ENCODE data around the gene ZNF567.
"Not testable (repeated sequence)": the region's sequence is repeated elsewhere in the genome, so short reads cannot be mapped to it uniquely, and the experiment has no call there.

Gene ZNF567

GRCh38 chr19:36687214-36688056 is at the start of gene ZNF567:
Gene ZNF567, plus strand, starts transcription at chr19:36687612. Its CDS starts 7,256 bp downstream, at chr19:36694868.
- peak; percentile 92 to 97 (median 94) for DNase-seq

DNA sequence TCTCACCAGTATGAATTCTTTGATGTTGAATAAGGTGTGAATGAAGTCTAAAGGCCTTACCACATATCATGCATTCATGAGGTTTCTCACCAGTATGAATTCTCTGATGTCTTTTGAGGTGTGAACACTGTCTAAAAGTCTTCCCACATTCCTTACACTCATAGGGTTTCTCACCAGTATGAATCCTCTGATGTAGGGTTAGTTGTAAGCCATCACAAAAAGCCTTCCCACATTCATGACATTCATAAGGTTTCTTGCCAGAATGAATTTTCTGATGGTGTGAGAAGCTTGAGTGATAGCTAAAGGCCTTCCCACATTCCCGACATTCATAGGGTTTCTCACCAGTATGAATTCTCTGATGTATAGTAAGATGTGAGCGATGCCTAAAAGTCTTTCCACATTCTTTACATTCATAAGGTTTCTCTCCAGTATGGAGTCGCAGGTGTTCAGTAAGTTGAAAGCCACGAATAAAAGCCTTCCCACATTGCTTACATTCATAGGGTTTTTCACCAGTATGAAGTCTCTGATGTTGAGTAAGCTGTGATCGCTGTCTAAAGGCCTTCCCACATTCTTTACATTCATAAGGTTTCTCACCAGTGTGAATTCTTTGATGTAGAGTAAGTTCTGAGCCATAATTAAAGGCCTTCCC is 48.4 kb upstream of the ZNF567 start:
- no peak for DNase-seq

- DNase-seq: no peak
These were observed 40.7 kb upstream of the ZNF567 start for GRCh38 chr19:36646746-36647145.

- no peak for DNase-seq
These were observed 34.5 kb upstream of the ZNF567 start for GRCh38 chr19:36652958-36653357.

GRCh38 chr19:36665832-36666231 is 21.6 kb upstream of the ZNF567 start:
- no peak for DNase-seq

DNA sequence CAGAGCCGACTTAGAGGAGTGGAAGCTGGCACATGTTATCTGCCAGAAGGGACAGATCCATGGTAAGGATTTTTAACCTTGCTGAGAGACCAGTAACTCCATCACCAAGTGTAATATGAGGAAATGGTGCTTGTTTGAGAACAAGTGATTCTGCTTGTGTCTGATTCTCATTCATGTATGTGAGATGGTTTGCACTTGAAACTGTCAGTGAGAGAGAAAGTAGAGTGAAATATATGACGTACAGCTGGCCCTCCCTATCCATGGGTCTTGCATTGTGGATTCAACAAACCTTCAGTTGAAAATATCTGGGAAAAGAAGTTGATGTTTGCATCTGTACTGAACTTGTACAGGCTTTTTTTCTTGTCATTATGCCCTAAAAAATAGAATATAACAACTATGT is 18.8 kb upstream of the ZNF567 start:
- no peak for DNase-seq

GRCh38 chr19:36672368-36672767 is 15.0 kb upstream of the ZNF567 start:
- DNase-seq: no peak

DNA sequence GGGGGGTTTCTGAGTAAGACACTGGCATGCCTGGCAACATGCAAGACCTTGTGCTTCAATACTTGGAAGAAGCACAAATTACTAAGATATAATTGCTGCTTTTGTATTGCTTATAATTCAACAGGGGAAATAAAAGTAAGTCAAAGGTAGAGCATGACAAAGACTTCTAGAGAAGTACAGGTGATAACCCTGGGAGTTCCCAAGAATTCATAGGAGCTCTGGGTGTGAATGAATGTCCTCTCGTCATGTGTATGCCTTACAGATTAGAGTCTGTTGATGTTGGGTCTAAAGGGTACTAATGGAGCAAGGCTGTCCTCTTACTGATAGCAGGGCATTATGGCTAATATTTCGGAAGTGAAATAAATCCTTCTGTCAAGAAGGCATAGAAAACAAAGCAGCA is 13.2 kb upstream of the ZNF567 start:
- no peak for DNase-seq

- DNase-seq: no peak
These were observed 8.0 kb upstream of the ZNF567 start for GRCh38 chr19:36679455-36679854.

DNA sequence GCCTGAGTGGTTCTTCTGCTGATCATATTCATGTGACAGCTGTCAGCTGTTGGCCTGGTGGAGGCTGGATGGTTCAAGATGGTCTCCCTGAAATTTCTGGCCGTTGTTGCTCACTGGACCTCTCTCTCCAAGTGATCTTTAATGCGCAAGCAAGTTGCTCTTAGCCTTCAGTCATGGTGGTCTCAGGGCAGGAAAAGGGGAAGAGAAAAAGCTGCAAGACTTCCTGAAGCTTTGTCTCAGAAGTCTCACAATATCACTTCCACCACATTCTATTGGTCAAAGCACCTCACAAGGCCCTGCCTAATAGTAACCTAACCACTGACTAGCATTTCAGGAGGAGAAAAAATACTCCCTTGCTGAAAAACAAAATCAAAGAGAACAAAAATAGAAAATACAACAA is 1.6 kb upstream of the ZNF567 start:
- no peak for DNase-seq

- DNase-seq: no peak
These were observed 823 bp upstream of the ZNF567 start for GRCh38 chr19:36686365-36687213.

DNA sequence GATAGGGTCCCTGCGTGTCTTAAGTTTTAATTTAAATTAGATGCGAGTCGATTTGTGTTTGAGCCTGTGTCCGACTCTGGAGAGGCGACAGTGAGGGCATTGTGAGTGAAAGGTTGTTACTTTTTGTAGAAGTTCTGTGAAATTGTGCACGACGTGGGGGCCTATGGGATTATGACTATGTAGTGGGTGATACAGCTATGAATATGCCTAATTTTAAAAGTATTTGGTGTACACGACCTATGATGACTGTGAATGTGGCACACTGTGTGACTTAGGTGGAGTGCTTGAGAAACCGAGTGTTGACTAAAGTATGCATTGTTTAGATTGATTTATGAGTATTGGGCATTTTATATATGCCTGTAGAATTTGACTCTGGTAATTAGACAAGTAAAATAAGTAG is 646 bp downstream of the ZNF567 start:
- DNase-seq: no peak

DNA sequence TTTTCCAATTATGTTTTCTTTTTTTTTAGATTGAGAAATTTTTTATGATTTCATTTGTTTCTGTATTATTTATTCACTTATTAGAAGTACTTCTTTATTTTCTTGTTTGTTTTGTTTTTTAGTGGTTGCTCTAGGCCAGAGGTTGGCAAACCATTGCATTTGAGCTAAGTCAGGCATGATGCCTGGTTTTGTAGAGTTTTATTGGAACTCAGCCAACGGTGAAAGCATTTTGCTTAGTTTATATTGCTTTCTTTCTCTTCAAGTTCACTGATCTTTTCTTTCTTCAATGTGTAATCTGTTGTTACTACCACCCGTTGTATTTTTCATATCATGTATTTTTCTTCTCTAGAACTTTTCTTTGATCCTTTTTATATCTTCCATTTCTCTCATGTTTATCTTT is 19.7 kb downstream of the ZNF567 start:
- DNase-seq: no peak

GRCh38 chr19:36709423-36709822 is 22.0 kb downstream of the ZNF567 start:
- no peak for DNase-seq

DNA sequence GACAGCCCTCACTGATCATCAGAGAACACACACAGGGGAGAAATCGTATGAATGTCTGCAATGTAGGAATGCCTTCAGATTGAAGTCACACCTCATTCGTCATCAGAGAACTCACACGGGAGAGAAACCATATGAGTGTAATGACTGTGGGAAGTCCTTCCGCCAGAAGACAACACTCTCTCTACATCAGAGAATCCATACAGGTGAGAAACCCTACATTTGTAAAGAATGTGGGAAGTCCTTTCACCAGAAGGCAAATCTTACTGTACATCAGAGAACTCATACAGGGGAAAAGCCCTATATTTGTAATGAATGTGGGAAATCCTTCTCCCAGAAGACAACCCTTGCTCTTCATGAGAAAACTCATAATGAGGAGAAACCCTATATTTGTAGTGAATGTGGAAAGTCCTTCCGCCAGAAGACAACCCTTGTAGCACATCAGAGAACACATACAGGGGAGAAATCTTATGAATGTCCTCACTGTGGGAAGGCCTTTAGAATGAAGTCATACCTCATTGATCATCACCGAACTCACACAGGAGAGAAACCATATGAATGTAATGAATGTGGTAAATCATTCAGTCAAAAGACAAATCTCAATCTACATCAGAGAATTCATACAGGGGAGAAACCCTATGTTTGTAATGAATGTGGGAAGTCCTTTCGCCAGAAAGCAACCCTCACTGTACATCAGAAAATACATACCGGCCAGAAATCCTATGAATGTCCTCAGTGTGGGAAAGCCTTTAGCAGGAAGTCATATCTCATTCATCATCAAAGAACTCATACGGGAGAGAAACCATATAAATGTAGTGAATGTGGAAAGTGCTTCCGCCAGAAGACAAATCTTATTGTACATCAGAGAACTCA is 32.5 kb downstream of the ZNF567 start:
- DNase-seq: no peak

GRCh38 chr19:36736166-36736565 is 48.8 kb downstream of the ZNF567 start:
- not testable (repeated sequence) for DNase-seq

DNA sequence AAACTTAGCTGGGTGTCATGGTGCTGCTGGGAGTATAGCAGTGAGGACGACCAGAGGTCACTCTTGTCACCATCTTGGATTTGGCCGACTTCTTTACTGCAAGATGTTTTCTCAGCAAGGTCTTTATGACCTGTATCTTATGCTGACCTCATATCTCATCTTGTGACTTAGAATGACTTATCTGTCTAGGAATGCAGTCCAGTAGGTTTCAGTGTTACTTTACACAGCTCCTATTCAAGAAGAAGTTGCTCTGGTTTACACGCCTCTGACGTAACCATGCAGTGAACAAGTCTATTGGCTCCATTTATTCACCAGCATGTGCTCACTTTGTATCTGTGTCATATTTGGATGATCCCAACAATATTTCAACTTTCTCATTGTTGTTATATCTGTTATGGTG is 58.5 kb downstream of the ZNF567 start:
- DNase-seq: no peak

- no peak for DNase-seq
These were observed 60.3 kb downstream of the ZNF567 start for GRCh38 chr19:36747750-36748149.

DNA sequence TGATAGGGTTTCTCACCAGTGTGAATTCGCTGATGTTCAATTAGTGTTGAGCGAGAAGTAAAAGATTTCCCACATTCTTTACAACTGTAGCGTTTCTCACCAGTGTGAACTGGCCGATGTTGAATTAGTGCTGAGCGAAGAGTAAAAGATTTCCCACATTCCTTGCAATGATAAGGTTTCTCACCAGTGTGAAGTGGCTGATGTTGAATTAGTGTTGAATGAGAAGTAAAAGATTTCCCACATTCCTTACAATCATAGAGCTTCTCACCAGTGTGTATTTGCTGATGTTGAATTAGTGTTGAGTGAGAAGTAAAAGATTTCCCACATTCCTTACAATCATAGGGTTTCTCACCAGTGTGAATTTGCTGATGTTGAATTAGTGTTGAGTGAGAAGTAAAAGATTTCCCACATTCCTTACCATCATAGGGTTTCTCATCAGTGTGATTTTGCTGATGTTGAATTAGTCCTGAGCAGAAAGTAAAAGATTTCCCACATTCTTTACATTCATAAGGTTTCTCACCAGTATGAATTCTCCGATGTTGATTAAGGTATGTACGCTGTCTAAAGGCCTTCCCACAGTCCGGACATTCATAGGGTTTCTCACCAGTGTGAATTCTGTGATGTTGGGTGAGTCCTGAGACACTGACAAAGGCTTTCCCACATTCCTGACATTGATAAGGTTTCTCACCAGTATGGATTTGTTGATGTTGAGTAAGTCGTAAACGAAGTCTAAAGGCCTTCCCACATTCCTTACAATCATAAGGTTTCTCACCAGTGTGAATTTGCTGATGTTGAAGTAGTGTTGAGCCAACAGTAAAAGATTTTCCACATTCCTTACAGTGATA is 61.2 kb downstream of the ZNF567 start:
- DNase-seq: no peak

GRCh38 chr19:36749613-36750012 is 62.2 kb downstream of the ZNF567 start:
- not testable (repeated sequence) for DNase-seq

DNA sequence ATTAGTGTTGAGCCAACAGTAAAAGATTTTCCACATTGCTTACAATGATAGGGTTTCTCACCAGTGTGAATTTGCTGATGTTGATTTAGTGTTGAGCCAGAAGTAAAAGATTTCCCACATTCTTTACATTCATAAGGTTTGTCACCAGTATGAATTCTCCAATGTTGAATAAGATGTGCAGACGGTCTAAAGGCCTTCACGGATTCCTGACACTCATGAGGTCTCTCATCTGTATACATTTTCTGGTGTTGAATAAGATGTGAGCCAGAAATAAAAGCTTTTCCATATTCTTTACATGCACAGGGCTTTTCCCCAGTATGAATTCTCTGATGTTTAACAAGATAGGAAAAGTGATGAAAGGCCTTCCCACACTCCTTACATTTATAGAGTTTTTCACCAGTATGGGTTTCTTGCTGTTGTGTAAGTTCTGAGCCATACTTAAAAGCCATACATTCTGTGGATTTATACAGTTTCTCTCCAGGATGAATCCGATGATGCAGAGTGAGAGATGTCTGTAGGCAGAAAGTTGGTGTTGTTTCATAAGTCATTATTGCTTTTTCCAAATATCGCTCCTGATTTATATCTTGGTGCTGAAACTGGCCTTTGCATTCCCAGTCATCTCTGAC is 62.8 kb downstream of the ZNF567 start:
- DNase-seq: no peak
